HG03039 (cell line): ENCODE results near the gene EMC10.
"Not testable (repeated sequence)": the region's sequence is repeated elsewhere in the genome, so short reads cannot be mapped to it uniquely, and the experiment has no call there.

Experiments used
- ATAC-seq: cut with Tn5 transposase; IDR thresholded peaks from one replicate; pipeline ENCODE4 v1.9.1; 2021; ENCODE audit warnings: mild to moderate bottlenecking, moderate library complexity; ENCODE audit not compliant: unreplicated experiment

Gene EMC10

DNA sequence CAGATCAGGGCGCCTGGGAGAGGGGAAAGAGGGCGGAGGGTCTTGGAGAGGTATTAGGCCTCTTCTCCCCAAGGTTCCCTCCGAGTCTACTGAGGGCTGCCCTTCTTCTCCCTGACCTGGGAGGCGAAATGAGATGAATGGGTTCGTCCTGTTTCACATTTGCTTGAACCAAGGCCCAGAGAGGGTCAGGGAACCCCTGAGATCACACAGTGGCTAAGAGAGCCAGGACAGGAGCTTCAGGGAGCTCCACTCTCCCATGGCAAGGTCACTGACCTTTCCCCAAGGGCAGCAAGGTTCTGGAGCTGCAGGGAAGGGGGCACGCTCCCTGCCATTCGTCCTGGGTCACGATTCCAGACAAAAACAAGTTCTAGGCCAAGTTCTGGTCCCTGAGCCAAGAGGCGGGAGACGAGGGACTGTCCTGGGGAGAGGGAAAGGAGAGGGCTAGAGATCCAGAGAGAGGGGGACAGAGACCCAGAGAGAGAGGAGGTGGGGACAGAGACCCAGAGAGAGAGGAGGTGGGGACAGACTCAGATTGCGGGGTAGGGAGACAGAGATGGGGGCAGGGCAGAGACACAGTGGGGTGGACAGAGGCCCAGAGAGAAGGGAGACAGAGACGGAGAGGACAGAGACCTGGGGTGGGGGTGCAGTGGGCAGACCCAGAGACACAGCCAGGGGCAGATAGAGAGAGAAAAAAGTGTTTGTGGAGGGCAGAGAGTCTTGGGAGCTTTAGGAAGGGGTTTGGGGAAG is 36.9 kb downstream of the EMC10 start:
- ATAC-seq = no peak

DNA sequence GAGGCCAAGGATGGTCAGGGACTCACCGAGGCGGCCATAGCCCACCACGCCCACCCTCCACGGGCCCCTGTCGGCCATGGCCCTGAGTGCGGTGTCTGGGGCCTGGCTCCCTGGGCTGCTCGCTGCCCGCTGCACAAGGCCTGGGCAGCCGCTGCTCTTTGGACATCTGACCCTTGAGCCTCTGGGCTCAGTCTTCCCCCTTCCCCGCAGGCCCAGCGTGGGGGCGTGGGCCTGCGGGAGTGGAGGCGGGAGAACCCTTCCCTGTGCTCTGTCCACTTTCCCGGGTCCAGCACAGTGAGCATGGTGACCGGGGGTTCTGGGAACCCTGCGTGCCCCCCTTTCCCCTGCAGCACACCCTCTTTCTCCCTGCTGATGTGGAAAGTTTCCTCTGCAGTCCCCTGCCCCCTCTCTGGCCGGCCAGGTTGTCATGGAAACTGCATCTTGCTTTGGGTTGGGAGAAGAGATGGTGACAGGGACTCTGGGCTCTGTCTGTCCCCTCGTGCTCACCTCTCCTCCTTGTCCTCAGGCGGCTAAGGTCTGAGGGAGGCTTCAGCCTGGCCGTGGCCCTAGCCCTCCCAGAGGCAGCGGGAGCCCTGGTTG is 37.5 kb downstream of the EMC10 start, which contains the start of gene ASPDH:
ASPDH (minus strand) TSS at position 168 of the 600 bp plus-strand sequence; CDS start at position 78, 90 bp downstream.
- no peak for ATAC-seq

DNA sequence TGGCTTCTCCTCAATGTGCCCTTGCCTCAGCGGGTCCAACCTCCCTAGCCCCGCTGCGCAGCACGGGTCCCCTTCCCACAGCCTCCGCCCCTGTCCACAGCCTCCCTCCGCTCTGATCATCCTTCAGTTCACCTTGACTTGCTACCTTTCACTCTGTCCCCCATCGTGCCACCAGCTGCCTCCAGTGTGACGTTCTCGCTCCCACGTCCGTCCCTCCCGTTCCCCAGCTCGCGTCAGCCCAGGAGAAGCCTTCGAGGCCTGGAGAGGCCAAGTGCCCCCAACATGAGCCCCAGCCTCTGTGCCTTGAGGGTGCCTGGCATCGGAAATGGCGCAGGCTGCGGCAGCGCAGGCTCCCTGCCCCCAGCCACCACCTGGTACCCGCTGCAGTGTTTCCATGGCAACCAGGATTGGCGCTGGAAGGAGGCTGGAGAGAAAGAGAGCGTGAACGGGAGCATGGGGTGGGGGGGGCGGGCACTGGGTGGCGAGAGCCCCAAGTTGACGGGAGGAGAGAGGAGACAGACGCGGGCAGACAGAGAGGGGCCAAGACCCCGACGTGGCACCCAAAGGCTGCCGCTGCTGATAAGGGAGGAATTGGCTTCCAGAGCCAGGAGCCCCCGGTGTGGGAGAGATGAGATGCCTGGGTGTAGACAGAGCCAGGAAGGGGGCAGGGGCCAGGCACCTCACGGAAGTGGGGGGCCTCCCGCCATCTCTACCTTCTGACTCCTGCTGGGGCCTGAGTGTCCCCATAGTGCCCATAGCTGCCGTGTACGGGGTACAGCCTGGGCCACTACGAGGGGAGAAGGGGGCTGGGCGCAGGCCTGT is 38.2 kb downstream of the EMC10 start:
- no peak for ATAC-seq

DNA sequence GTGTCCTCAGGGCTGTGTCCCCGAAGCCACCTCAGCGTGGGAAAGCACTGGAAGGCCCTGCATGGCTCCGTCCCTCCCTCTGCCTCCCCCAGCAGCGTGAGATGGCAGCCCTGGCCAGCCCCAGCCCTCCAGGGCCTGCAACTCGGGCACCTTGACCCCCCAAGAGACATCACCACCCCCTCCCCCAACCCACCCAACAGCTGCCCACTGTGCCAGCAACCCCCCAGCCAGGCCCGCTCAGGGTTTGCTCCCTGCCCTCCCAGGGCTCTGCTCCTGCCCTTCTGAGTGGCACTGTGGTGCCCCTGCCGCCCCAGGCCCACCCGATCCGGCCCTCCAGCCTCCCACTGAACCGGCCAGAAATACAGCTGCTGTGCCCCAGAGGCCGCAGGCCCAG is 38.9 kb downstream of the EMC10 start:
- no peak for ATAC-seq

DNA sequence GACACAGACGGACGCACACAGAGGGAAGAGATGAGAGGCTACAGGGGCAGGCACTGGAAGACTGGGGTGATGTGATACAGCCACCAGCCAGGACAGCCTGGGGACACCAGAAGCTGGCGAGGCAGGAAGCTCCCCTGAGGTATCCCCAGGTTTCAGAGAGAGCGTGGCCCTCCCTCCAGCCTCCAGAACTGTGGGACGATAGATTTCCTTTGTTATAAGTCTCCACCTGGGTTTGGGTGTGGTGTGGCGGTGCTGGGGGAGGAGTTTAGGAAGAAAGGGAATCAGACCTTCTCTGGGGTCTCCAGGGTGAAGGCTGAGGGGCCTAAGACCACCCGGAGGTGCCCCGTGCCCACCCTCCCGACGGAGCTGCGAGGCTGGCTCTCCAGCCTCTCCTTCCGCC is 40.1 kb downstream of the EMC10 start:
- ATAC-seq = no peak

DNA sequence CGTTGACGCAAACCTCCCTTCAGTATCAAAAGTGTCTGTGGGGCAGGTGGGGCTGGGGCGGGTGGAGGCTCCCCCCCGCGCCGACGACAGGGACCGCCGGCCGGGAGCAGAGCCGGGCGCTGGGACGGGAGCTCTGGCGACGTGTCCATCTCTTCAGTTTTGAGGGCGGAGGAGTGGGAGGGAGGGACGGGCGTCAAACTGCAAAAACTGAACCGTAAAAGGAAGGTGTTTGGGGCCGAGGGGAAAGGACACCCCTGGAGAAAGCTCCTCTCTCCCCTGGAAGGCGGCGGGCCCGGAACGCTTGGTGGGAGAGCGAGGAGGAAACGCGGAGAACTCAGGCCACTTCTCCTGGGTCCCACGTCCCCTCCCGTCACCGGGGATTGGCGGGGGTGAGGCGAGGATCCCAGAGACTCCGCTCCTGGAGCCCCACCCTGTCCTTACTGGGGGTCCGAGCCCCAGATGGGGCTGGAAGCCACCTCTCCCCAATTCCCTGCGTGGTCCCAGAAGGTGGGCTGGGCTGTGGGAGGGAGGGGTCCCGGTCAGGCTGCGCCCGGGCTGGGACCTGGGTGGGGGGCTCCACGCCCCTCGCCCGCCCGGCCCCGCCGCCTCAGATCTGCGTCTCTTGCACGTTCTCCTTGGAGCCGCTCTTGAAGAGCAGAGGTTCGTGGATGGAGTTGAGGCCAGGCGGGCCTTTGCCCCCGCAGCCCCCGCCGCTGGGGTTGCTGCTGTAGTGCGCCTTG is 40.8 kb downstream of the EMC10 start:
- ATAC-seq = no peak

DNA sequence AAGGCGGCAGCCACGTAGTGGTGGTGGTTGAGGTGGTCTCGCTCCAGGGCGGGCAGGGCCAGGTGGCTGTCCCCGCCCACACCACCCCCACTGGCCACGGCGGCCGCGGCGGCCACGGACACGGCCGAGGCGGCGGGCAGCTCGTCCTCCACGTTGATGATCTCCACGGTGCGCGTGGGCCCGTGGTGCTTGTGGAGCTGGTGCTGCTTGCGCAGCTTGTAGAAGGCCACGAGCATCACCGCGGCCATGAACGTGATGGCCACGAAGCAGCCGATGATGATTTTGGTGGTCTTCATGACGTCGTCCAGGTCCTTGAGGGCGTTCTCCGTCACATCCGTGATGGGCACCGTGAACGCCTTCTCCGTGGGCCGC is 41.4 kb downstream of the EMC10 start:
- no peak for ATAC-seq

DNA sequence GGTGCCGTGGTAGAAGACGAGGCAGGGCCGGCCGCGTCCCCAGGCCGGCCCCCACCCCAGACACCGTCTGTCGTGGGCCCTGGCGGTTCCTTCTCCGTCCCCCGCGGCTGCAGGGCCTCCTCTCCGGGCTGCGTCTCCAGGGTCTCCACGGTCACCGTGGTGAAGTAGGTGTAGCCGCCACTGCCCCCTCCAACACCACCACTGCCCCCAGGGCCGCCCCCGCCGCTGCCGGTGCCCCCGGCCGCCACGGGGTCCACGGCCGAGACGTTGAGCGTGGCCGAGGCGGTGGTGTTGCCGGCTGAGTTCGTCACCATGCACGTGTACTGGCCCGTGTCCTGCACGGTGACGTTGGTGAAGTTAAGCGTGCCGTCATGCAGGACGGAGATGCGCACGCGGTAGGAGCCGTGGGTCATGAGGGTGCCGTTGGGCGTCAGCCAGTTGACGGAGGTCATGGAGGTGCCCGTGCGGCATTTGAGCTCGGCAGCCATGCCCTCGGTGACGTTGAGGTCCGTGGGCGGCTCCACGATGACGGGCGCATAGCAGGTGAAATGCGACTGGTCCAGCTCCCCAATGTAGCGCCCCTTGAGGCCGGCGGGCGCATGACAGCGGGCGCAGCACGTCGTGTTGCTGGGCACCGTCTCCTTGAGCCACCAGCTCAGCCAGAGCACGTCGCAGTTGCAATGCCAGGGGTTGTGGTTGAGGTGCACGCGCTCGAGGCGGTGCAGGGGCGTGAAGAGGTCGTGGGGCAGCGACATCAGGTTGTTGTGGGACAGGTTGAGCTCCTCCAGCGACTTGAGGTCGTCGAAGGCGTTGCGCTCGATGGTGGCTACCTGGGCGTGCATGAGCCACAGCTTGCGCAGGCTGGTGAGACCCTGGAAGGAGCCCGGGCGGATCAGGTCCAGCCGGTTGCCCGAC is 42.0 kb downstream of the EMC10 start:
- ATAC-seq = no peak

DNA sequence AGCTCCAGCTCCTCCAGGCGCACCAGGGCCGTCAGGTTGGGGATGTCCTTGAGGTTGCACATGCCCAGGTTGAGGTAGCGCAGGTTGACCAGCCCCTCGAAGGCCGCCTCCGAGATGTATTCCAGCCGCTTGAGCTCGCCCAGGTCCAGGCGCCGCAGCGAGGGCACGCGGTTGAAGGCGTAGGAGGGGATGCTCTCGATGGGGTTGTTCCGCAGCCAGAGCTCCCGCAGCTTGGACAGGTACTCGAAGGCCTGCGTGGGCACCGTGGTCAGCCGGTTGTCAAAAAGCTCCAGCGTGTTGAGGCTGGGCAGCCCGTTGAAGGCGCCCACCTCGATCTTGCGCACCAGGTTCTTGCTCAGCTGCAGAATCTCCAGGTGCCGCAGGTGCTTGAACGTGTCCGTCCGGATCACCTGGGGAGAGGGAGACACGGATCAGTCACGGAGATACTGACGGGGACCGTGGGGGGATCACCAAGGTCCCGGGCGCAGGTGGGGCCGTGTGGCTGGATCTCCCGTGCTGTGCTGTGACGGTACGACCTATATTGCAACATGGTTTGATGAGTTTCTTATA is 42.8 kb downstream of the EMC10 start:
- no peak for ATAC-seq

DNA sequence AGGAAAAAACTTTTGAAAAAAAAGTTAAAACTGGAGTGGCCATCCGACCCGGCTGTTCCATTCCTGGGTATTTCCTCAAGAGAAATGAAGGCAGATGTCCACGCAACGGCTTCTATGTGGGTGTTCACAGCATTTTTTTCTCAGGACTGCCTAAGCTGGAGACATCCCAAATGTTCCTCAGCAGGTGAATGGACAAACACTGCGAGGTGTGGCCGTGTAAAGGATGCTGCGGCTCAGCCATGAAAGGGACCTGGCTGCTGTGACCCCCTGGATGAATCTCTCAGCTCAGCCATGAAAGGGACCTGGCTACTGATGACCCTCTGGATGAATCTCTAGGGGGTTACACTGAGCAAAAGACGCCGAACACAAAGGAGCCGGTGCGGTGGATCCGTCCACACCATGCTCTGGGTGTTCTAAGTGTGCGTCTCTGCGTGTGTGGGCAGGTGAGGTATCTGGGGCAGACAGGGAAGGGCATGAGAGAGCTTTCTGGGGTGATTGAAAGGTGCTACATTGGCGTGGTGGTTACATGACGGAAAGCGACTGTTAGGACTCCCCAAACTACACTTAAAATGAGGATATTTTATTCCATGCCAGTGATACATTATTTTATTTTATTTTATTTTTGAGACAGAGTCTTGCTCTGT is 44.6 kb downstream of the EMC10 start:
- no peak for ATAC-seq

DNA sequence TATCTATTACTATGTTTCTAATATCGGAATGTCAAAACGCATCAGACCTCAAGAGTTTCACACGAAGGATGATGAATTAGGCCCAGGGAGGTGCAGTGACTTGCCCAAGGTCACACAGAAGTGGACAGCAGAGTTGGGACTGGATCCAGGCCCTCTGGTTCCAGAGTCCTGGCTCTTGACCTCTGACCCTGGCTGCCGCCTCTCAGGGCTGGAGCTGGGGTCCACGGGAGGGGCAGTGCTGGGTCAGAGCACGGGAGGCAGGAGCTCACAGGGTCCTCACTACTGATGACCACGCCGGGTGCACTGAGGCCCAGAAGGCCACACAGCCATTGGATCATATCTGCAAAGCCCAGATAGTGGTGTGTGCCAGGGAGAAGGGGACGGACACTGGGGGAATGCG is 46.6 kb downstream of the EMC10 start:
- no peak for ATAC-seq

DNA sequence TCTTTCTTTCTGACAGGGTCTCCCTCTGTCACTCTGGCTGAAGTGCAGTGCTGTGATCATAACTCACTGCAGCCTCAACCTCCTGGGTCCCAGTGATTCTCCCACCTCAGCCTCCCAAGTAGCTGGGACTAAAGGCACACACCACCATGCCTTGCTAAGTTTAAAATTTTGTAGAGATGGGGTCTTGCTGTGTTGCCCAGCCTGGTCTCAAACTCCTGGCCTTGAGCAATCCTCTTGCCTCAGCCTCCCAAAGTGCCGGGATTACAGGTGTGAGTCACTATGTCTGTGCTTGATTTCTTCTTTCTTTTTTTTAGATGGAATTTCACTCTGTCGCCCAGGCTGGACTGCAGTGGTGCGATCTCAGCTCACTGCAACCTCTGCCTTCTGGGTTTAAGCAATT is 51.7 kb downstream of the EMC10 start:
- not testable (repeated sequence) for ATAC-seq

DNA sequence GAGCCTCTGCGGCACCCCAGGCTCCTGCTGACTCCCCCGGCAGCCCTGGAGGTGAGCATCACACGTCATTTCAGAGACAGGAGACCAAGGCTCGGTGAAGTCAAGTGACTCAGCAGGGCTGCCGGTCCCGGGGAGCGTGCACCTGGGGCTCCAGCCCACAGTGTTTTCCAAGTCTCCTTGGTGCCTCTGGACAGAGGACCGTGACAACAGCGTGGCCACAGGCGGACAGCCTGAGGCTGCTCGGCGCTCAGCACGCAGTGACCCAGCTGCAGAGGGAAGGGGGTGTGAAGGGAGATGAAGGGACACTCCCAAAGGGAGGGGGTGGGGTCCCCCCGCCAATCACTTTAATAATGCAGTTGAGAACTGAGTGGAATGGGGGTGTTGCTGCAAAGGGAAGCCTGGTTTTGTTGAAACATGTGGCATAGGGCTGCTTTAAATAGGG is 54.9 kb downstream of the EMC10 start:
- no peak for ATAC-seq

DNA sequence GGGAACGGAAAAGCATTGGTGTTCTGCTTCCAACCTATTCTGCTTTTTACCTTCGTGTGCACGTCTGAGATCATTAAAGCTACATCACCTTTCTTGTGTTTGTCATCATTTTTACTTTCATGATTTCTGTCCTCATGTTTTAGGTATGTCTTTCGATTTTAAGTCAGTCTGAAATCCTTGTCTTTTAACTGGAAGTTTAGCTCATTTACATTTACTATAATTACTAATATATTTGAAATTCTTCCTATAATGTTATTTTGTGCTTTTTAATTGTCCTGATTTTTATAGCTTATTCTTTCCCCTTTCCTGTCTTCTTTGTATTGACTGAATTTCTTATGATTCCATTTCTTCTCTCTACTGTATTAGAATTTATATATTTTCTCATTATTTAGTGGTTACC is 56.6 kb downstream of the EMC10 start:
- ATAC-seq = no peak

DNA sequence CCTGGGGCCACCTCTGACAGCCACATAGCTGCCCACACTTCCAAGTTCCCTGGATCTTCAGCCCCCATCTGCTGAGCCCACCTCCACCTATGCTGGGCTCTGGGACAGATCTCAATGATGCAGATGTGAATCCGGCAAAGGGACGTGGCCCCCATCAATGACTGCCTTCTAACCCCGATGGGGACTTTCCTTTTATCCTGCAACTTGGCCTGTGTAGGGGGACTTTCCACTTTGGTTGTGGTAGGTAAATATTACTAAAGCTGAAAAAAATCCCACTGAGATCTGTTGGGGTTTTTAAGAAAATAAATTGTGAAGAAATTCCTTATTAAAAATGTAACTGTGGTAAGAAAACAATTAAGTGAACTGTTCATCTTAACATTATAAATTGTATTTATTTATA is 58.2 kb downstream of the EMC10 start:
- ATAC-seq = no peak

DNA sequence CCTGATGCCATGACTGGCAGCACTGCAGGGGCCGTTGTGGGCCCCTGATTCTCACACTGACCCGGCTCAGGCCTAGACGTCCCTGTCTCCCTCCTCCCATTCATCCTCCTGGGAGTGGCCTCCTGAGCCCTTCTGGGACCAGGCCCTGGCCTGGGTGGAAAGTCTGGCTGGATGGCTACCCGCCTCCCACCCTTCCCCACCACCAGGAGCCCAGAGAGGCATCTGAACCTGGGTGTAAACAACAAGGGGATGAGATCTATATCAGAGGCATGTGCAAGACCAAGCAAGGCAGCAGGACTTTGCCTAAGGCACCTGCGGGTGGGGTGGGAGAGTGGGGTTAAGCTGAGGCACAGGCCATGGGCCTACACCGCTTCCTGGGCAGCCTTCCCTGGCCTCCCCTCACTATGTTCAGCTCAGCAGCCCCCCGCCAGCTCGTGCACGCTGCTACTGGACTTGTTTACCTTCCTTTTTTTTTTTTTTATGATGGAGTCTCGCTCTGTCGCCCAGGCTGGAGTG is 59.4 kb downstream of the EMC10 start:
- ATAC-seq = no peak

DNA sequence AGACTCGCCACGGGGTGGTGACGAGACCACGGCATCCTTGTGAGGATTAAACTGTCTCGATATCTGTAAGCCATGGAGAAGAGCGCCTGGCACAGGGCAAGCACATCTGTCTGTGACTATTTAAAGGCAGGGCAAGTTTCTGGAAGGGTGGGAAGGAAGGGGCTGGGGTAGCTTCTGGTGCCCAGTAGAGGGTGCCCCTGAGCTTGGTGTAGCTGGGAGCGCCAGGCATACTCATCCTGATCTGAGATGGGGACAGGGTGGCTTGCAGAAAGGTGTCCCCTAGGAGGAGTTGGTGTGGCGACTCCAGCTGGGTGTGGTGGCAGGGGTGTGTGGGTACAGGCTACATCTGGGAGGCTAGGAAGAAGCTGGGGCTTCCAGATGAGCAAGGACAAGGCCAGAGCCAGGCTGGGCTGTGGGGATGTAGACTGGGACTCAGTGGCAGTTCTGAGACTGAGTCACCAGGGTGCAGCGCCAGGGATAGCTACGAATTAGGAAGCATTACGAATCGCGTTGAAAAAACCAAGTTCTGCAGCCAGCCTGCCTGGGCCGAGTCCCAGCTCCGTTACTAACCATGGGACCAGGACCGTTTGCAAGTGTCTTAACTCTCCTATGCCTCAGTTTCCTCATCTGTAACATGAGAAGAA is 60.5 kb downstream of the EMC10 start:
- no peak for ATAC-seq

DNA sequence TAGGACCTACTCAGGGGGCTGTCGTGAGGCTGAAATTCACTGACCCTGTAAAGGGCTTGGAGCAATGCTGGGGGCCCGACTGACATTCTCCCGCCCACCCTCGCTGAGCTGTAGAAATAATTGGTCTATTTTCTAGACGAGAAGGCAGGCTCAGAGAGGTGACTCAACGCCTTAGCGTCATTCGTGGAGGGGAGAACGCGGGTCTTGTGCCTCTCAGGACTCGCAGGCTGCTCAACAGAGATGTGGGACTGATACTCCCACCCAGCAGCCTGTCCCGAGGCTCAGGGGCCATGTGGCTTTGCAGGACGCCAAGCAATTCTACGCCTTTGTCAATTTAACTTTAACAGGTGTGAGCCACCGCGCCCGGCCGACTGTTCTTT is 61.0 kb downstream of the EMC10 start:
- no peak for ATAC-seq
